HCT116 (cell line): ENCODE results near the gene MAML2. TPM values are rescaled to one million over a fixed set of nuclear protein-coding genes. Genes with fewer than 3 reads are reported as not detected.

Experiments used
- ATAC-seq: fragments of 200-7000 bp; cut with Tn5 transposase; 2 replicates; pipeline ENCODE4 v1.9.1; 2020; ENCODE audit warnings: mild to moderate bottlenecking, moderate library complexity
- BruUV-seq: library from RNA; stranded (reverse); fragments of 400-500 nt; replicated peaks from 2 replicates; lab custom pipeline; 2021; lab: Mats Ljungman, UMichigan
- CTCF ChIA-PET: fragments of 300-600 bp; sonication (Branson Sonifier 250); formaldehyde crosslinking; loops from one replicate; lab custom pipeline; 2021; ENCODE audit warnings: antibody characterized with exemption; lab: Charles Lee
- POLR2A ChIA-PET: fragments of 300-600, 350-600 bp; sonication (Branson Sonifier 250); formaldehyde crosslinking; loops from one replicate; lab custom pipeline; 2021; ENCODE audit warnings: antibody characterized with exemption; lab: Charles Lee
- RAD21 ChIA-PET, 2 experiments: fragments of 300-600 bp; sonication (Branson Sonifier 250); formaldehyde crosslinking; loops; one replicate each; lab custom pipeline; 2023; ENCODE audit warnings: low total read pairs in 2 of 2; ENCODE audit not compliant: uncharacterized antibody in 2 of 2, unreplicated experiment in 2 of 2, low non-redundant PET in 1 of 2; lab: Charles Lee
- DNase-seq: peaks from one replicate; pipeline ENCODE4 v3.0.0-alpha.2; 2010; ENCODE audit warnings: low read depth, low spot score
- H2AFZ ChIP-seq: fragments of 200-600 bp; shearing (Covaris generic), sonication (generic); 2 replicates; pipeline ENCODE4 v1.6.1; 2017; ENCODE audit warnings: low read depth, mixed run types, mixed read lengths, antibody characterized with exemption, low read length; ENCODE audit not compliant: poor library complexity, severe bottlenecking
- H3K27ac ChIP-seq: 2 replicates; pipeline ENCODE4 v1.5.1; 2012; ENCODE audit warnings: low read depth, low read length
- H3K27me3 ChIP-seq: fragments of 200-600 bp; sonication (generic); 2 replicates; pipeline ENCODE4 v1.6.1; 2016; ENCODE audit warnings: mixed run types, low read length, mixed read lengths; ENCODE audit not compliant: insufficient read depth
- H3K36me3 ChIP-seq, 2 experiments: fragments of 200-500 bp in 1 of 2; fragments of 200-600 bp in 1 of 2; sonication (Bioruptor generic) in 1 of 2; sonication (generic) in 1 of 2; 2 replicates each; pipeline versions ENCODE4 v1.5.1 to v1.6.1; 2014 to 2016; ENCODE audit warnings: low read length in 2 of 2, inconsistent platforms in 1 of 2, mixed read lengths in 1 of 2, mixed run types in 1 of 2; ENCODE audit not compliant: insufficient read depth in 2 of 2, control insufficient read depth in 1 of 2
- H3K4me1 ChIP-seq, 2 experiments: fragments of 200-600 bp in 1 of 2; sonication (generic) in 1 of 2; 2 replicates each; pipeline versions ENCODE4 v1.5.1 to v1.6.1; 2012 to 2017; ENCODE audit warnings: low read length in 2 of 2, inconsistent platforms in 1 of 2, mild to moderate bottlenecking in 1 of 2, mixed read lengths in 1 of 2, mixed run types in 1 of 2, moderate library complexity in 1 of 2; ENCODE audit not compliant: insufficient read depth in 2 of 2, control insufficient read depth in 1 of 2
- H3K4me2 ChIP-seq: fragments of 200-600 bp; sonication (generic); 2 replicates; pipeline ENCODE4 v1.6.1; 2017; ENCODE audit warnings: mixed run types, low read length, mixed read lengths
- H3K4me3 ChIP-seq, 2 experiments: fragments of 200-600 bp in 1 of 2; sonication (generic) in 1 of 2; replicated peaks in 1 of 2; 2 replicates each; pipeline ENCODE4 v1.5.1; 2011 to 2016; ENCODE audit warnings: low read length in 2 of 2, control low read depth in 1 of 2, low read depth in 1 of 2, mild to moderate bottlenecking in 1 of 2, mixed read lengths in 1 of 2, mixed run types in 1 of 2
- H3K79me2 ChIP-seq: fragments of 200-600 bp; sonication (generic); 2 replicates; pipeline ENCODE4 v1.6.1; 2017; ENCODE audit warnings: mild to moderate bottlenecking, mixed run types, low read length, moderate library complexity, mixed read lengths; ENCODE audit not compliant: insufficient read depth
- H3K9ac ChIP-seq: fragments of 200-600 bp; sonication (generic); 2 replicates; pipeline ENCODE4 v1.6.1; 2016; ENCODE audit warnings: low read length, mixed read lengths
- H3K9me2 ChIP-seq: fragments of 200-600 bp; sonication (generic), shearing (Covaris generic); 2 replicates; pipeline ENCODE4 v1.6.1; 2017; ENCODE audit warnings: mixed run types, mild to moderate bottlenecking, moderate library complexity; ENCODE audit not compliant: insufficient read depth
- H3K9me3 ChIP-seq, 2 experiments: fragments of 200-500 bp in 1 of 2; fragments of 200-600 bp in 1 of 2; sonication (Bioruptor generic) in 1 of 2; sonication (generic) in 1 of 2; 2 replicates each; pipeline ENCODE4 v1.6.1; 2014 to 2017; ENCODE audit warnings: low read length in 2 of 2, mixed read lengths in 2 of 2, inconsistent platforms in 1 of 2, low read depth in 1 of 2, mild to moderate bottlenecking in 1 of 2, mixed run types in 1 of 2, moderate library complexity in 1 of 2; ENCODE audit not compliant: control insufficient read depth in 1 of 2, insufficient read depth in 1 of 2
- H4K20me1 ChIP-seq: fragments of 200-600 bp; sonication (generic), shearing (Covaris generic); 2 replicates; pipeline ENCODE4 v1.6.1; 2017; ENCODE audit warnings: mixed run types, mild to moderate bottlenecking, moderate library complexity; ENCODE audit not compliant: insufficient read depth
- CBX3 ChIP-seq: IDR thresholded peaks from 2 replicates; pipeline ENCODE4 v1.6.1; 2012; ENCODE audit warnings: low read depth
- CEBPB ChIP-seq: IDR thresholded peaks from 2 replicates; pipeline ENCODE4 v1.6.1; 2012; ENCODE audit warnings: low read depth
- CTCF ChIP-seq, 3 experiments: fragments of 200-600 bp in 1 of 3; sonication (generic) in 1 of 3; IDR thresholded peaks in 2 of 3; conservative IDR thresholded peaks in 1 of 3; 2 replicates each; pipeline ENCODE4 v1.5.1; 2012 to 2017; ENCODE audit warnings: low read depth in 2 of 3, low read length in 2 of 3, antibody characterized with exemption in 1 of 3, borderline replicate concordance in 1 of 3, control low read depth in 1 of 3, mild to moderate bottlenecking in 1 of 3, mixed read lengths in 1 of 3, mixed run types in 1 of 3, moderate library complexity in 1 of 3; ENCODE audit not compliant: insufficient read depth in 1 of 3
- ELF1 ChIP-seq: IDR thresholded peaks from 2 replicates; pipeline ENCODE4 v1.6.1; 2012; ENCODE audit warnings: low read depth, borderline replicate concordance
- POLR2A ChIP-seq: IDR thresholded peaks from 2 replicates; pipeline ENCODE4 v1.7.0; 2011; ENCODE audit warnings: borderline replicate concordance; ENCODE audit not compliant: insufficient read depth, insufficient read length; ENCODE audit errors: extremely low read depth
- POLR2AphosphoS5 ChIP-seq: IDR thresholded peaks from 2 replicates; pipeline ENCODE4 v1.6.1; 2011; ENCODE audit warnings: mild to moderate bottlenecking, low read depth, low read length, moderate library complexity
- RAD21 ChIP-seq: IDR thresholded peaks from 2 replicates; pipeline ENCODE4 v1.6.1; 2012; ENCODE audit warnings: low read depth, mild to moderate bottlenecking
- REST ChIP-seq: IDR thresholded peaks from 2 replicates; pipeline ENCODE4 v1.6.1; 2012; ENCODE audit warnings: low read depth
- SP1 ChIP-seq: IDR thresholded peaks from 2 replicates; pipeline ENCODE4 v1.6.1; 2012; ENCODE audit warnings: low read depth
- SRF ChIP-seq: IDR thresholded peaks from 2 replicates; pipeline ENCODE4 v1.6.1; 2012; ENCODE audit warnings: low read depth
- TCF7L2 ChIP-seq: IDR thresholded peaks from 2 replicates; pipeline ENCODE4 v1.7.0; 2011; ENCODE audit warnings: borderline replicate concordance, inconsistent platforms; ENCODE audit not compliant: insufficient read depth, insufficient read length; ENCODE audit errors: extremely low read depth
- ZFX ChIP-seq: fragments of 450-650 bp; IDR thresholded peaks from 2 replicates; pipeline ENCODE4 v1.6.1; 2017
- intact Hi-C: fragments of 100-400 bp; cut with micrococcal nuclease; formaldehyde crosslinking; loops from 2 replicates; pipeline ENCODE4 v1.10.0; 2022
- total RNA-seq: library from RNA; stranded (reverse); gene quantifications from one replicate; pipeline ENCODE4 v1.2.1, GENCODE V29; 2021; ENCODE audit not compliant: unreplicated experiment
- TF ChIP-seq, protein P1 (sequence below): IDR thresholded peaks from 2 replicates; pipeline ENCODE4 v1.6.1; 2012

The MAML2 gene
- total RNA-seq, 1 experiment from 2014 or later, result 2.6 TPM

- no peak overlapping the region for H3K9ac ChIP-seq
- no peaks in the 10 kb centered on the region for H3K36me3 ChIP-seq
- H3K4me3 ChIP-seq, result no peak overlapping the region
- no peak overlapping the region for H3K4me2 ChIP-seq
- ATAC-seq (no peak), DNase-seq (no peak)
- intact Hi-C loops, result no loop called here
- H2AFZ ChIP-seq, result no peak overlapping the region
- no peaks in the 10 kb centered on the region for H4K20me1 ChIP-seq
- no peaks in the 10 kb centered on the region for H3K9me3 ChIP-seq
- BruUV-seq, result no TSS peak
- H3K27me3 ChIP-seq, result no peaks in the 10 kb centered on the region
- POLR2A ChIA-PET, result no interaction called here
- no peaks in the 10 kb centered on the region for H3K79me2 ChIP-seq
- H3K9me2 ChIP-seq, result no peaks in the 10 kb centered on the region
- no peak overlapping the region for H3K27ac ChIP-seq
- H3K4me1 ChIP-seq, result no peaks in the 10 kb centered on the region
- RAD21 ChIA-PET, result no interaction called here
- TF ChIP-seq CEBPB (peak; percentile 55), ZFX (no peak)
- TF ChIP-seq, all 23 proteins: peak for 1
- CTCF ChIA-PET, result no interaction called here
Observed at GRCh38 chr11:95937358-95937757, 405.6 kb downstream of the MAML2 start.

DNA sequence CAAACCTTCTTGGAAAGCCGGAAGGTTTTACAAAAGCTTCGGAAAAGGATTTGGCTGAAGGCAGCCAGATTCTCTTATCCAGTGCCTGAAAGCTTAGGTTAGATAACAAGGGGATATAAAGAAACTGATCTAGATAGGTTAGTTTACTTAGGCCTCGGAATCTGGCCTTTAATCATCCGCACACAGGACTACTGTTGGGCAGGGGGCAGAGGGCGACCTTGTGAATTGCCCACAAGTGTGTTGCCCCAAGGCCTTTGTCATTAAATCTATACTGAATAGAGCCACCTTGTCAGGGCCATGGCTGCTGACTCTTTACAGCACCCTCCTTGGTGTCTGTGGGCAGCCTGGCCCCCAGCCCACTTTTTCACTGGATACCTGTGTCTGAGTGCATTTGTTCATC, 409.4 kb downstream of the MAML2 start:
- no peak for TF ChIP-seq SRF
- no peak for TF ChIP-seq POLR2A
- TF ChIP-seq ZFX, result no peak
- TF ChIP-seq CTCF (IDR thresholded peaks at IDR 0.05 in 2 of 3, conservative IDR thresholded peaks at IDR 0.05 in 1 of 3; ENCODE audit: borderline replicate concordance in 1 of 3, insufficient read depth in 1 of 3, low read depth in 2 of 3, low read length in 2 of 3), result no peak
- no peak for TF ChIP-seq REST
- TF ChIP-seq SP1, result no peak
- TF ChIP-seq, protein P1, sequence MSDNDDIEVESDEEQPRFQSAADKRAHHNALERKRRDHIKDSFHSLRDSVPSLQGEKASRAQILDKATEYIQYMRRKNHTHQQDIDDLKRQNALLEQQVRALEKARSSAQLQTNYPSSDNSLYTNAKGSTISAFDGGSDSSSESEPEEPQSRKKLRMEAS, result no peak
- no peak for TF ChIP-seq ELF1
- TF ChIP-seq POLR2AphosphoS5, result no peak
- no peak for TF ChIP-seq TCF7L2
- no peak for TF ChIP-seq CBX3
- TF ChIP-seq RAD21, result no peak
- no TSS peak for BruUV-seq
- Histone ChIP-seq H3K36me3 (no peaks in the 10 kb centered on the region), H3K4me3 (no peak overlapping the region), H3K27ac (no peak overlapping the region), H2AFZ (no peak overlapping the region), H4K20me1 (no peaks in the 10 kb centered on the region), H3K9ac (no peak overlapping the region), H3K9me3 (no peaks in the 10 kb centered on the region), H3K4me2 (no peak overlapping the region), H3K9me2 (no peaks in the 10 kb centered on the region), H3K79me2 (no peaks in the 10 kb centered on the region), H3K4me1 (no peaks in the 10 kb centered on the region), H3K27me3 (no peaks in the 10 kb centered on the region)
- DNase-seq, result no peak
- RAD21 ChIA-PET, result no interaction called here
- no peak for ATAC-seq
- POLR2A ChIA-PET, result no interaction called here
- CTCF ChIA-PET, result no interaction called here
- intact Hi-C loops, result no loop called here
